HG03095 (cell line): ENCODE measurements around the gene RHBDD3.

ENCODE experiments used
- ATAC-seq: cut with Tn5 transposase; IDR thresholded peaks from one replicate; pipeline ENCODE4 v1.9.1; 2021; ENCODE audit warnings: moderate library complexity; ENCODE audit not compliant: unreplicated experiment

The RHBDD3 gene

DNA sequence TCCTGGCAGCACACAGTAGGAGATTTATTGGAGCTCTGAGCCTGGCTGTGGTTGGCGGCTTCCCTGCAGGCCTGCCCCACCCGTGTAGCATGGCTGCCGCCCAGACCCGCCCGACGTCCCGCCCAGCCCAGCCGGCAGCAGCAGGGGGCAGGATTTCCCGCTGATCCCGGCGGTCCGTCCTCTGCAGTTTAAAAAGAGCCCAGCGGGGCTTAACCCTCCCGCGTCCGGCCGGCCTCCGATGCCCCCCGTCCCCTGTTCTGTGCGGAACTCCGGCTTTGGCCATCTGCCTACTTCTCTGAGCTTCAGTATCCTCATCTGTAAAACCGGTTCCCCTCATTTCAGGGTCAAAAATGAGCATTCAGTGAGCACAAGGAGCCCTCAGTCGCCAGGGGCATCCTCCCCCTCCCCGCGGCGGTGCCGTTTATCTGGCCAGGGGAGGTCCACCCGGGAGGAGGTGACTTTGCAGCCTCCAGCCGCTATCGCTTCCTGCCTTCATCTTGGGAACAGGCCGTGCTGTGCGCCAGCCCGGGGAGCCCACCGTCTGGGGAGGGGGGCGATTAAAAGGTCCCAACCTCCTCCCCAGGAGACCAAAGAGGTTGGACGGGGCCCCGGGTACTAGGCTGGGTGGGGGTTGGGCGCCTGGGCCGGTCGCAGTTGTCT is 38.5 kb upstream of the RHBDD3 start, which contains the start of gene GAS2L1:
TSS of gene GAS2L1 (plus strand) at position 476 of the 660 bp plus-strand sequence. CDS start 1,456 bp downstream, outside the sequence.
- ATAC-seq: no peak

DNA sequence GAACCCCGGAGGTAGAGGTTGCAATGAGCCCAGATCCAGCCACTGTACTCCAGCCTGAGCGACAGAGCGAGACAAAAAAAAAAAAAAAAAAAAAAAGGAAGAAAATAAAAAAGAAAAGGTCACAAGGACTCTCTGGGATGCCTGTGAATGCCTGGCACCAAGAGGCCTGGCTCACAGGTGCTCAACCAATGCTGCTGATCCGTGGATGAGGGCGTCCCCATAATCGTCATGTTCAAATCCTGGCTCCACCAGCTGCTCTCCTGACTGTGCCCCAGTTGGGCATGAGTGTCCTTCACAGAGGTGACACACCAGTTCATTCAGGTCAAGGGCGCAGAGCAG is 38.0 kb upstream of the RHBDD3 start:
- no peak for ATAC-seq

DNA sequence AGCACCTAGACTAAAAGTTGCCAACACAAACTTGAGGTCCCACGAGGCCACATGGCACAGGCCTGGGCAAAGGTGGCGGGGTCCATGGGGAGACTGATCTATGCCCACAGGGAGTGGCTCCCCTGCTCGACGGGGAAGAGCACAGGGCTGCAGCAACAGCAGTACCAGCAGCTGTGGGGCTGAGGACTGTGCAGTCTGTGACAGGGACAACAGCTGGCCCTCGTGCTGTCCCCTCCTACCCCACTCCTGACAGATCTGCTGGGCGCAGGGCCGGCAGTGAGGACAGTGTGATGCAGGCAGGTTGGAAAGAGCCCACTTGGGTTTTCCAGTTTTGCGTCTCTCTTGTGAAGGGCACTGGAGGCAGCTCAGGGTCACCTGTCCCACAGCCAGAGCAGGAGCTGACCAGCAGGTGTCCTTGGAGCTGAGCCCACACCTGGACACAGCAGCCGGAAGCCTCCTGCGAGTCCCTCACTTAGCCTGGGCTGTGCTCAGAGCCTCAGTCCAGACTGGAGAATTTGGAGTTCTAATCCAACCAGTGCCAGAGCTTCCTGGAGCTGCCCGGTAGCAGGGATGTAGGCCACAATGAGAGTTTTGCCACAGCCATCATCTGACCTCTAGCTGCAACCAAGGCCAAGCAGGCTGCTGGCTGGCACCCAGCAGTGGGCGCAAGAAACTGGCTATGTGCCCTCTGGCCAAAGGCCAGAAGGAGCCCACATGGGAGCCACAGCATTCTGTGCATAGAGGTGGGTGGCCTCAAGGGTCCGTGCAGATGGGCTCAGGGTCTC is 35.1 kb upstream of the RHBDD3 start:
- ATAC-seq: no peak

DNA sequence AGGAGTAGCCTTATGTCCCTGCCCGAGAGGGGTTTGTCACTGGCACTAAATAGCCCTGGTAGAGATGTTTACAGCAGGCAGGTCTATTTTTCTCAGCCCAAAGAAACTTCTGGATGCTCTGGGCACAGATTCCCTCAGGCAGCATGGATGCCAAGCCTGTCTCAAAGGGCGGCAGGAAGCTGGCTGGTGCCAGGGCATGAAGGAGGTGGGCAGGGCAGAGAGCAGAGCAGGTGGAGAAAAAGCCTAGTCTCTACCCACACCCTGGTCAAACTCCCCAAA is 34.6 kb upstream of the RHBDD3 start:
- no peak for ATAC-seq

DNA sequence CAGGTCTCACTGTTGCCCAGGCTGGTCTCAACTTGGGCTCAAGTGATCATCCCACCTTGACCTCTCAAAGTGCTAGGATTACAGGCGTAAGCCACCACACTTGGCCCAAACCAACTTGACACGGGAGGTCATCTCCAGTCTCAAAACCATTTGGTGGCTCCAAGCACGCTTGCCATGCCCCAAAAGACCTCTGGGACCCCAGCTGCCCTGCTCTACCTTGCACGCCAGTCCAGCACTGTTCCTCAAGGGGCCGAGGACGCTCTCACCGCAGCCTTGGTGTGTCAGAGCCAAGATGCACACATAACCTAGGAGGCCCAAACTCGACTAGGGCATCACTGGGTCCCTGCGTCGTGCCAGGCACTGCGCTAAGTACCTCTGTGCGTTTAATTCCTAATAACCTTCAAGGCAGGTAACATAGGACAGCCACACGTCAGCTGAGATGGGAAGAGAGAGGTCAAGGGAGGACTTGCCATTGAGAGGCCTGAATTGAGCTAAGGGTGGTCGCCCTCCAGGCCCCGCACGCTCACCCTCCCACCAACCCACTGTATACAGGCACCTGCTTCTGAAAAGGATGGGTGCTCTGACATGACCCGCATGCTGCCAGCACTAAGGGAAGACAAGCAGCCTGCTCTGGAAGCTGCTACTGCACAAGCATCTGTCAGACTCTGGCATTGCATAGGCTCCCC is 34.1 kb upstream of the RHBDD3 start:
- ATAC-seq: no peak

DNA sequence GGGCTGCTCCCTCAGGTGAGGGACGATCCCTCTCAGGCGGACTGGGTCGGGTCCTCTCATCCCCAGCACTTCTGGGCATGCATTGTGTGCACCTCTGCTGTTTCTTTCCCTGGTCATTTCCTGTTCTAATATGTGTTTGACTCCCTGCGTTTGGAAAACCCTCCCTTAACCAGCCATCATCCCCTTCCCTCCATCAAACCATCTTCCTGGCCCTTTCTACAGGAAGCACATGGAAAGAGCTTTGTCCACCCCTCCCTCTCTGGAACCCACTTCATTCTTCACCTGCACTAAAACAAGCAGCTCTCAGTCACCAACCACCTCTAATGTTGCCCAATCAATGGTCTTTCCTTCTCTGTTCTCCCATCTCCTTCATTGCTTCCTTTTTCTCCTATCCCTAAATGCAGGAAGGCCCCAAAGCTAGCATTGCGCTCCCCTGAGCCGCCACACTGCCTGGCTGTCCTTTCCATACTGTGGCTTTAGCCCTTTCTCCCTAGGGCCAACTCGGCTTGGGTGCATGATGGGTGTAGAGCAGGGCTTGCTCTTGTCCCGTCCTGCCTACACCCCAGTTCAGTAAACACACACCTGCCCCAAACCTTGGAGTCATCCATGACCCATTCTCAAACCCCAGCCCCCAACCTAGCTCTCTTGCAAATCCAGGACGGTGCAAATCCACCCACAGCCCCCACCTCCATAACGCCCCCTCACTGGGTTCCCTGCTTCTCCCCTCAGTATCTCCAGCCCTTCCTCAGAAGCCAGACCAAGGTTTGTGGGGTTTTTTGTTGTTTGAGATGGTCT is 33.2 kb upstream of the RHBDD3 start:
- no peak for ATAC-seq

DNA sequence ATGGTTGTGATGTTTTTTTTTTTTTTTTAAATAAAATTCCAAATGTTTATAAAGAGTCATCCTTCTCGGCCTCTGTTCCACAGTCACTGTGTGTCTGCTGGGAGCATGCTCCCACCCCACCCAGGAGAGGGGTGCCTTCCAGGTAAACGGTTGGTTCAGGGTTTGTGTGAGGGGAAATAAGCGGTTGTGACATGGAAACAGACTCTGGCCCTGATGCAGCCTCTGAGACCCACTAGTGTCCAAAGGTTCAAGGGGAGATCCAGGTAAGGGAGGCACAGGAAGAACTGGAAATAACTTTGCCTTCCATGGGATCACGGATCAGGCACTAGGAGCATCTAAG is 32.7 kb upstream of the RHBDD3 start:
- ATAC-seq: no peak

DNA sequence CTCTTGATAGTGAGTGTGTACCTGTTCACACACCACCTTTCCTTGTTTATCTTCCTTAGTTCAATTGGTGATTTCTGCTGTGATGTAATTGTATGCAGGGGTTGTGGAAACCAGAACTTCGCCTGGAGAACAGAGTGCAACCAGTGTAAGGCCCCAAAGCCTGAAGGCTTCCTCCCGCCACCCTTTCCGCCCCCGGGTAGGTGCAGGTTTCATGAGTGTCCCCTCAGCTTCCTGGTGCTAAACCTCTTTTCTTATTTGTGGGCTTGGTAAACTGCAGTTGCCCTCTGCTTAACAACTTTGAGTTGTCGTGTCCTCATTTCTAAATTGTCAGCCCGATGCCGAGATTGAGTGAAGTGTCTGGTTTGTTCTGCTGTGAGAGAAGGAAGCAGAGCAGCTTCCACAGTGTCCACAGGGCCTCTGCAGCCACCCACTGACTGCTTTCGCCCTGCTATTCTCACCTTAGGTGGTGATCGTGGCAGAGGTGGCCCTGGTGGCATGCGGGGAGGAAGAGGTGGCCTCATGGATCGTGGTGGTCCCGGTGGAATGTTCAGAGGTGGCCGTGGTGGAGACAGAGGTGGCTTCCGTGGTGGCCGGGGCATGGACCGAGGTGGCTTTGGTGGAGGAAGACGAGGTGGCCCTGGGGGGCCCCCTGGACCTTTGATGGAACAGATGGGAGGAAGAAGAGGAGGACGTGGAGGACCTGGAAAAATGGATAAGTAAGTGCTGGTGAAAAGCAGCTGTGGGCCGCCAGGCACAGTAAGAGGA is 31.5 kb upstream of the RHBDD3 start:
- no peak for ATAC-seq

DNA sequence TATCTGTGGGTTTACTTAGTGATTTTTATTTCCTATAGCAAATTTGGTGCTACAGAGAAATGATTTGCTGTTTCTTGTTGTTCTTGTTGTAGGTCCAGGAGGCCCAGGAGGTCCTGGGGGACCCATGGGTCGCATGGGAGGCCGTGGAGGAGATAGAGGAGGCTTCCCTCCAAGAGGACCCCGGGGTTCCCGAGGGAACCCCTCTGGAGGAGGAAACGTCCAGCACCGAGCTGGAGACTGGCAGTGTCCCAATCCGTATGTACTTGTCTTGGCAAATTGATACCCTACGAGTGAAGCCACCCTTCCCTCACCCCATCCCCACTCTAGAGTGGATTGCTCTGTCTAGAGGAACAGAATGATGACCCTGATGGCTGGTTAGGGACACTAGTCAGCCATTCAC is 30.9 kb upstream of the RHBDD3 start:
- ATAC-seq: no peak

DNA sequence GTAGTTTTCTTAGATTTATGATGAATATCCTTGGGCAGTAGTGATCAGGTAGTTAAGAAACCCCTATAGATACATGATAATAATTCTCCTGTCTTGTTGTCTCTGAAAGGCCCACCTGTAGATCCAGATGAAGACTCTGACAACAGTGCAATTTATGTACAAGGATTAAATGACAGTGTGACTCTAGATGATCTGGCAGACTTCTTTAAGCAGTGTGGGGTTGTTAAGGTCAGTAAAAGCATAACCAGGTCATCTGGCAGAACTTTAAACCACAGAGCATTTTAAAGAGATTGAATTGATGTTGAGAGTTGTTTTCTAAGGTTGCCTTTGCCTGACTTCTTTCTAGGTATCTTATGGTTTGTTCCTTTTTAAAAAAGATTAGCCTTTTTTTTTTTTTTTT is 24.6 kb upstream of the RHBDD3 start:
- ATAC-seq: no peak

DNA sequence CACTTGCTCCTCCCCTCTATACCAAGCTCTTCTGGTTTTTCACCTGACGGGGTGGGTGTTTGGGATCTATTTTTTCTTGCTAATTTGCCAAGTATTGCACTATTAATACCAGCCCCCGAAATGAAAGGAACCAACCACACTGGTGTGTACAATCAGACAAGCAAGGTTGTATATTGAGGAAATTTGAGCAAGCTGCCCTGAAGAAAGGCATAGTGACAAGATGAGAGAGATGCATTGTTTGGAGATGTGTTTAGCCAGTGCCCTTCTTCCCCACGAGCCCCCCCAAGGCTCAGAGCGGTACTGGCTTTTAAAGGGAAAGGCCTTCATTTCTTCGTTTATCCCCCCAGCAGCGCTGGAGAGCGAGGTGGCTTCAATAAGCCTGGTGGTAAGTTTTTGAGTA is 23.4 kb upstream of the RHBDD3 start:
- ATAC-seq: no peak

DNA sequence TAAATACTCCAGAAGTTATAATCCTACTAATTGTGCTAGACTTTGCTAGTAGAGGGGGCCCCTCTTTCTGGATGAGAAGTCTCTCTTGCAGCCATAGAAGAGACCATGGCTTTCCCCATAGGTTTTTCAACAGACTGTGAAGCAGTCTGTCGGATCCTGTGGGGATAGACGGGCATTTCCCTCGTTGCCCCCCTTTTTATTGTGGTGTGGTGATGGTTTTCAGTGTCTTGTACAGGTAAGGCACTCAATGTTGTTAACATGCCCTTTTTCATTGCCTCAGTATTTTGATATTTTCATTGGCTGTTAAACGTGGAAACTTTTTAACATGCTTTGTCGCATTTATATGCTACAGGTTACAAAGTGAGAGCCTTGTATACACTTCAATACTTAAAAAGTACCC is 22.3 kb upstream of the RHBDD3 start:
- no peak for ATAC-seq

DNA sequence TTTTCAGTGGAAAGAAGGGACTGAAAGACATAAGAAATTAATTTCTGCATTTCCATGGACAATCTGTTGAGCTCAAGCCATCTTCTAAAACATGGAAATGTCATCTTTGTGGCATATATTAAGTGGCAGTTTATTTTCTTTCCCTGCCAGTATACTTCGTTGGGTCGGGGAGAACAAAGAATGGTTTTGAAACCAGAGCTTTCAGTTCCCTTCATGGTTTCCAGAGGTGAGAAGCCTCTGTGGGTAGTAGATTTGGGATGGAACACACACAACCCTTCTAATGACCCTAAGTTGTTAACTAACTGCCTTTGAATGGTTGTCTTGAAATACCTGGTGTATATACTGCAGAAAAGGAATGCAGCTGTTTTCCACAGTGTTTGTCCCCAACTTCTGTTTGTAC is 21.1 kb upstream of the RHBDD3 start:
- ATAC-seq: no peak

DNA sequence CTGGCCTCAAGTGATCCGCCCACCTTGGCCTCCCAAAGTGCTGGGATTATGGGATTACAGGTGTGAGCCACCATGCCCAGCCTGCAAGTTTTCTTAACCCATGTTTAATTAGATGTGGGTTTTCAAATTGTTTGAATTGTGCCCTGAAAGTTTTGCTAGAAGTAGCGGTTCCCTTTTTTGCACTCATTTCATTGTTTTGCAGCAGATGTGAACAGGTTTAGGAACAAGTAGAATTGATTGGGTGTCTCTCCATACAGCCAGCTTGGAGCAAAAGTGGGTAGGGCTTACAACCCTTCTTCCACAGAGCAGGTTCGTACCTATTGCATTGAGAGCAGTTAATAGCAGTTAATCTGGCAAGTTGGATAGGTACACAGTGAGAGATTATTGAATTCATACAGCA is 16.4 kb upstream of the RHBDD3 start:
- no peak for ATAC-seq

DNA sequence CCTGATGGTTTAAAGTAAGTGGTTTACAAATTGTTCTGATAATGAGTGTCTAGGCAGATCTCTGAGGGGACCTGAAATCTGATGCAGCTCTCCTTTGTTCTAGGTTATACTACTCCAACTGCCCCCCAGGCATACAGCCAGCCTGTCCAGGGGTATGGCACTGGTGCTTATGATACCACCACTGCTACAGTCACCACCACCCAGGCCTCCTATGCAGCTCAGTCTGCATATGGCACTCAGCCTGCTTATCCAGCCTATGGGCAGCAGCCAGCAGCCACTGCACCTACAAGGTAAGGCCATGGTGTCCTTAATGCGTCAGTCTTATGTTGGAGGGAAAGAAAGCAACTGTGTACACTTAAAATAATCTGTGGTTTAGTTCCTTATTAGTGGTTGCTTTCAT is 10.1 kb upstream of the RHBDD3 start:
- ATAC-seq: no peak

DNA sequence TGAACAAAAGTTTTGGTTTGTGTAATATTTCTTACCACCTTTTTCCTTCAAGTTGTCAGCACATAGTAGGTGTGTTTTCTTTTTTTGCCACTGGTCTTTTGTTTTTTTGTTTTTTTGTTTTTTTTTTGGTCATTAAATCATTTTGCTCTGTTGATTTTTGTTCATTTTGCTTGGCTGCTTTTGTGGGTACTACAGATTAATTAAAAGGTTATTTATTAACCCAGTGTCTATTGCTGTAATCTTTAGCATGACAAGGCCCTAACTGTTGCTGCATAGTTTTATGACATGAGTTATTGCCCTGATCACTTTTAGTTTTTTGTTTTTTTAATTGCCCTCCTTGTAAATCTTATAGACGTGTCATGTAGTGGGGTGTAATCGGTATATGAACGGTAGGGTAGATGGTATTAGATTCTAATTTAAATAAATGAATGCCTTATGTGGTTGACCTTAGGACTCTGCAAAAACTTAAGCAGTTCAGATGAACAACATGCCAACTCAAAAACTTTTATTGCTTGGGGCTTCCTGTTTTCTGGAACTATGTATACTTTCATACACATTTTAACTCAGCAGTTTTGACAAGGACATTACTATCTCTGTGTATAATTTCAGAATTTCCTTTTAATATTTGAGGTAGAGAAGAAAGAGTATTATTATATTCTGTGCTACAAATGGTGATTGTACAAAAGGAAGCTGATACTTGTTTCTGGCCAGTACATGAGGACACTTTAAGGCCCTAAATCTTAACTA is 8.2 kb upstream of the RHBDD3 start:
- no peak for ATAC-seq

DNA sequence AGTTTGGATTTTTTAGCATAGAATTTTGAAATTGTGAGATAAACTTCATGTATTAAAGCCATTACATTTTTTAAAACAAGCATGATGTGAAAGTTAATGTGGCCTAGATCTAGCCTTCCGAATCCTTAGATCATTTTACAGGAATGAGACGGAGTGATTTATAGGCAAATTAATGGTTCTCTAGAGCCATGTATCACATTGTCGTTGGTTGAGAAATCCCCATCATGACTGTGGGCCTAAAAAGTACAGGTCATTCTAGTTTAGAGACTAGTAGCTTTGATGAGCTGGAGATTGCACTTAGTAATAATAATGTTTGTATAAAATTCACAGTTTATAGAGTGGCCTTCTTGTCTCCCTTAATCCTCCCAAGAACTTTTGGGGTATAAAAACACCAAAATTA is 7.4 kb upstream of the RHBDD3 start:
- no peak for ATAC-seq

DNA sequence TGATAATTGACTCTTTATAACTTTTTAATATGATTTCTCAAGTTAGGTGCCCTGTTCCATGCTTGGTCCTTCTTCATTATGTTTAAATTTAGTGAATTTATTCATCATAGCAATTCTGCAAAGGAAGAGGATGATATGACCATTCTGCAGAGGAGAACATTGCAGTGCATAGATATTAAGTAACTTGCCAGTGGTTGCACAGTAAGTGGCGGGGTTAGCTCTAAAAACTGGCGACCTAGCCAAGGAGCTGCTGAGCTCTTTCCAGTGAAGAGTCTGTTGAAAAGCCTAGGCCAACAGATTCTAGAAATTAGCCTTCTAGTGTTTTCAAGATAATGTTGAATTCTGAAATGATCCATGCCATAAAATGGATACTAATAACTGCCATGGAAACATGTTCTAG is 4.8 kb upstream of the RHBDD3 start:
- ATAC-seq: no peak

DNA sequence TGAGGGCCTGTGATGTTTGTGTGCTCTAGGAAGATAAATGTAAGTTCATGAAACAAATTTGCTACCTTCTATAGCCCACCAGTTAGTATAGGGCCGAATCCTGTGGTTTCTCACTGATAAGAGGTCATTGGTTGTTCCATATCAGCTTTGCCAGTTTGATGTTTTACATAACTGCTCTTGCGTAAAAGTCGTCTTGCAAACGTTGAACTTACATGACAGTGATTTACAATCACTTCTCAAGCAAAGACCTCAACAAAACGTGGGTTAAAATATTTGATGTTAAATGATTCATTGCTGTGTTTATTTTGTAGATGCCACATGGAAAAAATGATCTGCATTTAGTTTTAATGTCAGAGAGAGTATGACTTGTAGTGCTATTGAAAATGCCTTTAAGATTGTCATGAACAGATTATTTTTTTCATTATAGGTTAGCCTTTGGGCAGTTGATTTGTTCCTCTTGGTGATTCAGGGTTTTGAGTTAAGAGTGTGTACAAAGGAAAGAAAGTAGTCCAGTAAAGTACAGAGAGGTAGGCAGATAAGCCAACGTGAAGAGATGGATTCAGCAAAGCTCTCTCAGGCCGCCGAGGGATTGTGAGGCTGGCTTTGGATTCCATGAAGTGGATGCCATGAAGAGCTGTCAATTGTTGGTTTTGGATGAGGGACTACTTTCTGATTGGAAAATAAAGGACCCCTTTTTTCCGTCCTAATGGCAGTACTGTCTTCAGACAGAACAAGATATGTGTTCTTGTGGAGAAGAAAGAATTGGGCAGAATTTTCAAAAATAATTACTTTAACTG is 2.9 kb upstream of the RHBDD3 start:
- no peak for ATAC-seq
